GM13976 (cell line): ENCODE measurements around the gene POLR2A.

Source experiments
- DNase-seq: peaks from one replicate; pipeline ENCODE4 v3.0.0; 2012; ENCODE audit warnings: low spot score
- in situ Hi-C: fragments of 300-500 bp; cut with MboI; formaldehyde crosslinking; loops from one replicate; pipeline ENCODE4 v1.12.0; 2022; ENCODE audit warnings: low sequenced_read_pairs, mixed read lengths, inconsistent platforms; ENCODE audit not compliant: unreplicated experiment
- TF ChIP-seq, protein P1 (sequence below): IDR thresholded peaks from 2 replicates; pipeline ENCODE4 v1.5.1; 2012; ENCODE audit warnings: borderline replicate concordance, mild to moderate bottlenecking; ENCODE audit not compliant: insufficient read depth; ENCODE audit errors: extremely low read depth, missing control alignments, control extremely low read depth

The POLR2A gene

DNA sequence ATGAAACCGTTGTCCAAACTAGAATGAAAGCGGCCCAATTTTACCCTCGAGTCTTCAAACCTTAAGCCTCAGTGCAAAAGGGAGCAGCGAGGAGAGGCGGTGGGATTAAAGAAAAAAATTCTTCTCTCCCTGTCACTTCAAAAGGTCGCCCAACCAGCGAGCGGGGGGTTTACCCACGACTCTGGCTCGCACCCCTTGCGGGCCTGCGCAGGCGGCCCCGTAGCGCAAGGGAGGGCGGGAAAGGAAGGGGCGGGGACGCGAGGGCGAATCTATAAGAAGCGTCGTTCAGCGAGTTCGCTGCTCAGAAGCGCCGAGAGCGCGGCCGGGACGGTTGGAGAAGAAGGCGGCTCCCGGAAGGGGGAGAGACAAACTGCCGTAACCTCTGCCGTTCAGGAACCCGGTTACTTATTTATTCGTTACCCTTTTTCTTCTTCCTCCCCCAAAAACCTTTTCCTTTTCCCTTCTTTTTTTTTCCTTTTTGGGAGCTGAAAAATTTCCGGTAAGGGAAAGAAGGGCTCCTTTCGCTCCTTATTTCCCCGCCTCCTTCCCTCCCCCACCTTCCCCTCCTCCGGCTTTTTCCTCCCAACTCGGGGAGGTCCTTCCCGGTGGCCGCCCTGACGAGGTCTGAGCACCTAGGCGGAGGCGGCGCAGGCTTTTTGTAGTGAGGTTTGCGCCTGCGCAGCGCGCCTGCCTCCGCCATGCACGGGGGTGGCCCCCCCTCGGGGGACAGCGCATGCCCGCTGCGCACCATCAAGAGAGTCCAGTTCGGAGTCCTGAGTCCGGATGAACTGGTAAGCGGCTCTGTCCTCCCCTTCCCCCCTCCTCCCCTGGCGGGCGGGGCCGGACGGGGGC lies at the start of gene POLR2A:
Gene POLR2A (plus strand): TSS at position 300 of the 852 bp plus-strand sequence.
- TF ChIP-seq, protein P1, sequence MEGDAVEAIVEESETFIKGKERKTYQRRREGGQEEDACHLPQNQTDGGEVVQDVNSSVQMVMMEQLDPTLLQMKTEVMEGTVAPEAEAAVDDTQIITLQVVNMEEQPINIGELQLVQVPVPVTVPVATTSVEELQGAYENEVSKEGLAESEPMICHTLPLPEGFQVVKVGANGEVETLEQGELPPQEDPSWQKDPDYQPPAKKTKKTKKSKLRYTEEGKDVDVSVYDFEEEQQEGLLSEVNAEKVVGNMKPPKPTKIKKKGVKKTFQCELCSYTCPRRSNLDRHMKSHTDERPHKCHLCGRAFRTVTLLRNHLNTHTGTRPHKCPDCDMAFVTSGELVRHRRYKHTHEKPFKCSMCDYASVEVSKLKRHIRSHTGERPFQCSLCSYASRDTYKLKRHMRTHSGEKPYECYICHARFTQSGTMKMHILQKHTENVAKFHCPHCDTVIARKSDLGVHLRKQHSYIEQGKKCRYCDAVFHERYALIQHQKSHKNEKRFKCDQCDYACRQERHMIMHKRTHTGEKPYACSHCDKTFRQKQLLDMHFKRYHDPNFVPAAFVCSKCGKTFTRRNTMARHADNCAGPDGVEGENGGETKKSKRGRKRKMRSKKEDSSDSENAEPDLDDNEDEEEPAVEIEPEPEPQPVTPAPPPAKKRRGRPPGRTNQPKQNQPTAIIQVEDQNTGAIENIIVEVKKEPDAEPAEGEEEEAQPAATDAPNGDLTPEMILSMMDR, result no peak
- in situ Hi-C loops, result no loop called here
- peak; percentile 99 for DNase-seq

DNA sequence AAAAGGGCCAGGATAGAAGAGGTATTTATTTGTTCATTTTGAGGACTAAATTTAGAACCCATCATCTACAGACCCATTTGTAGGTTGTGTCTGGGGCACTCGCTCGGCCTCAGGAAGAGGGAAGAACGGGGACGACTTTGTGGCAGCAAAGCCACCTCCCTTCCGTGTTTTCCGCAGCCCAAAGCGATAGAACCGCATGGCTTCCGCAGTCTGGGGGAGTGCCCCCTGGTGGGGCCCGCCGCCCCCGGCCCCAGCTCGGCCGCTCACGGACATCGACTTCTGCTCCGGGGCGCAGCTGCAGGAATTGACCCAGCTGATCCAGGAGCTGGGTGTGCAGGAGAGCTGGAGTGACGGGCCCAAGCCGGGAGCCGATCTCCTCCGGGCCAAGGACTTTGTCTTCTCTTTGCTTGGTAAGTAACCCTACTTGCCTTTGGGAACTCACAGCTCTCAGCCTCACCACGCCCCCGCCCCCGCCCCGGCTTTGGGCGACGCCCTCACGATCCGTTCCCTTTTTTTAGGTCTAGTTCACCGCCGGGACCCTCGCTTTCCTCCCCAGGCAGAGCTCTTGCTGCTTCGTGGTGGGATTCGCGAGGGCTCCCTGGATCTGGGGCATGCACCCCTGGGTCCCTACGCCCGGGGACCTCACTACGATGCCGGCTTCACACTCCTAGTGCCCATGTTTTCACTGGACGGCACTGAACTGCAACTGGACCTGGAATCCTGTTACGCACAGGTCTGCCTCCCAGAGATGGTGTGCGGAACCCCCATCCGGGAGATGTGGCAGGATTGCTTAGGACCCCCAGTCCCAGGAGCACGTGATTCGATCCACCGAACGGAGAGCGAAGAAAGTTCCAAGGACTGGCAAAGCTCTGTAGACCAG lies 48.2 kb upstream of the POLR2A start:
- in situ Hi-C loops, result no loop called here
- TF ChIP-seq, protein P1, result peak; percentile 16
- DNase-seq, result peak; percentile 66

DNA sequence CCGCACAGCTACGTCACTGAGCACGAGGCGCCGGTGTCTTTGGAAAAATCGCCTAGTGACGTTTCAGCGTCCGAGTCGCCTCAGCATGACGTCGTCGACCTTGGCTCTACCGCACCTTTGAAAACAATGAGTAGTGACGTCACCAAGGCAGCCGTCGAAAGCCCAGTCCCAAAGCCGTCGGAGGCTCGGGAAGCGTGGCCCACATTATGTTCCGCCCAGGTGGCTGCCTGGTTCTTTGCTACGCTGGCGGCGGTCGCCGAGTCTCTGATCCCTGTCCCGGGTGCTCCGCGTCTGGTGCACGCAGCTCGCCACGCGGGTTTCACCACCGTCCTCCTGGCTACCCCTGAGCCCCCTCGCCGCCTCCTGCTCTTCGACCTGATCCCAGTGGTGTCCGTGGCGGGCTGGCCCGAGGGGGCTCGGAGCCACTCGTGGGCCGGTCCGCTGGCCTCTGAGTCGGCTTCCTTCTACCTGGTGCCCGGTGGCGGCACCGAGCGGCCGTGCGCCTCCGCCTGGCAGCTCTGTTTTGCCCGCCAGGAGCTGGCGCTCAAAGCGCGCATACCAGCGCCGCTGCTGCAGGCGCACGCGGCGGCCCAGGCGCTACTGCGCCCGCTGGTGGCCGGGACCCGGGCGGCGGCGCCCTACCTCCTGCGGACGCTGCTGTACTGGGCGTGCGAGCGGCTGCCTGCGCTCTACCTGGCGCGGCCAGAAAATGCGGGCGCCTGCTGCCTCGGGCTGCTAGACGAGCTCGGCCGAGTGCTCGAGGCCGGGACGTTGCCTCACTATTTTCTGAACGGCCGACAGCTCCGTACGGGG lies 47.4 kb upstream of the POLR2A start:
- TF ChIP-seq, protein P1, result peak; percentile 68
- in situ Hi-C loops, result no loop called here
- DNase-seq, result peak; percentile 78

DNA sequence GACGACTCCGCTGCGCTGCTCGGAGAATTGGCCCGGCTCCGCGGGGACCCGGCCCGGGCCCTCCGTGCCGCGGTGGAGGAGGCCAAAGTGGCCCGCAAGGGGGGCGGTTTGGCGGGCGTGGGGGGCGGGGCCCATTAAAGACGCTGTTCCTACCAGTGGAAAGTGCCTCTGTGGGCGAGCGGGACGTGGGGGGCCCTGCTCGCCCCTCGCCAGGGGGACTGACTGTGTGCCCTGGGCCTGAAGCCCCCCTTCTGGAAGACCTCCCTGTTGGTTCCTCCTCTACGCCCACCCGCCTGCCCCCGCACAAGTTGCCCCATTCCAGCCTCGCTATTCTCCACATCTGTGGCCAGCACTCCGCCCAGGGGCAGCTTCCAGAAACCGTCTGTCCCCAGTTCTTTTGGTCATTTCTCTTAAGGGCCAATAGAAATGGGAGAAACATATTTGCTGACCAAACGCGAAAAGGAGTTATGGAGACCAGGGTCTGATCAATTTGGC lies 46.8 kb upstream of the POLR2A start:
- in situ Hi-C loops, result no loop called here
- DNase-seq, result no peak
- TF ChIP-seq, protein P1, result no peak

DNA sequence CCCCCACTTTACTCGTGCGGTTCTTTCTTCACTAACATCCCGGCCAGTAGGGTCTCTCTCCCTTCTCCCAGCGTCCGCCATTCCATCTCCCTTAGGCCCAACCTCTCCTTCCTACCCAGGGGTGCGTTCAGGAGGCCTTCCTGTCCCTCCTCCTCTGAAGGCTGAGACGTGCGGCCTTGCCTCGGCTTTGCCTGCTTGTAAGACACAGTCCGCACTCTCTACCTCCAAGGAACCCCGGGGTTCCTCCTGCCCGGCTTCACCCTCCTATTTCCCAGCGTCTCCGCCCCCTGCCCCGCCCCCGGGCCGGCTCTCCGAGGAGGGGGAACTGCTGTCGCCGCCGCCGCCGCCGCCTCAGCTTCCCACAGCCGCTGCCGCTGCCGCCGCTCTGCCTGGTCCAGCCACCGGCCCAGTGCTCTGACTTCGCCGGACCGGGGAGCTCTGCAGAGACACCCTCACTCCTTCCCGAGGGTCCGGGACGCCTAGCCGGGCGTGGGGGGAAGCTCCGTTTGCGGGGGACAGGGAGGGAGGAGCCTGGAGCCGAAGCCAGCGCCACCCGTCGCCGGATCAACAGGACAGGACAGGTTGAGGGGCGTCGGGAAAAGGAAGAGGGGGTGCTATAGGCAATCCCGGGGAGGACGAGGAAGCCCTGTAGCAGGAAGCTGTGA lies 46.1 kb upstream of the POLR2A start:
- TF ChIP-seq, protein P1, result no peak
- no peak for DNase-seq
- in situ Hi-C loops, result no loop called here
